Prostate gland (tissue), 2 donors: Measurements from ENCODE around the gene SIAH2. TPM values are rescaled to one million over a fixed set of nuclear protein-coding genes. Genes with fewer than 3 reads are reported as not detected.
A peak's percentile ranks its signal among the peaks of the same experiment; 100 is the strongest.

ENCODE experiments used
- DNase-seq: peaks from one replicate; pipeline ENCODE4 v3.0.0-alpha.2; 2019; ENCODE audit warnings: low spot score
- H3K27ac ChIP-seq, 2 donors: fragments of 200-600 bp; sonication (generic); 2 replicates each; pipeline ENCODE4 v1.5.1; 2017 to 2019
- H3K27me3 ChIP-seq: fragments of 200-600 bp; sonication (generic); replicated peaks from 2 replicates; pipeline ENCODE4 v1.5.1; 2019; ENCODE audit not compliant: insufficient read depth
- H3K36me3 ChIP-seq, 2 donors: fragments of 200-600 bp; sonication (generic); 1 replicate in 1 of 2; 2 replicates in 1 of 2; pipeline versions ENCODE4 v1.5.1 to v1.8.1; 2017 to 2019
- H3K4me1 ChIP-seq: fragments of 200-600 bp; sonication (generic); replicated peaks from 2 replicates; pipeline ENCODE4 v1.5.1; 2019
- H3K4me3 ChIP-seq, 2 donors: fragments of 200-600 bp; sonication (generic); 2 replicates each; pipeline ENCODE4 v1.5.1; 2017 to 2019
- H3K9me3 ChIP-seq: fragments of 200-600 bp; sonication (generic); 2 replicates; pipeline ENCODE4 v1.5.1; 2017
- POLR2A ChIP-seq: fragments of 450-650 bp; IDR thresholded peaks from one replicate; pipeline ENCODE4 v1.6.1; 2016; ENCODE audit warnings: antibody characterized with exemption, mild to moderate bottlenecking
- POLR2AphosphoS5 ChIP-seq: sonication (generic); formaldehyde crosslinking; IDR thresholded peaks from one replicate; pipeline ENCODE4 v1.6.1; 2017; ENCODE audit warnings: antibody characterized with exemption
- WGBS: methylation state at CpG from one replicate; pipeline ENCODE4 v1.1.5; 2018; 5-methylcytosine and 5-hydroxymethylcytosine counted together
- intact Hi-C: fragments of 100-400 bp; cut with DNase I; formaldehyde crosslinking; loops from one replicate; pipeline ENCODE4 v1.14.2; 2022
- total RNA-seq, 2 donors: library from RNA; depleted of rRNA; stranded (reverse); fragments of >200 nt; gene quantifications; one replicate each; pipeline ENCODE4 v1.1.0, GENCODE V29; 2016
- TF ChIP-seq, protein P1 (sequence below), 4 experiments: fragments of 200-600 bp in 2 of 4; fragments of 450-650 bp in 2 of 4; sonication (generic) in 2 of 4; IDR thresholded peaks; 1 replicate in 3 of 4; 2 replicates in 1 of 4; pipeline ENCODE4 v1.5.1; 2016 to 2019; ENCODE audit warnings: antibody characterized with exemption in 4 of 4, mild to moderate bottlenecking in 2 of 4, moderate library complexity in 2 of 4

Gene SIAH2
- total RNA-seq, 2 donors from 2014 or later: 47.4 to 48.9 TPM

DNA sequence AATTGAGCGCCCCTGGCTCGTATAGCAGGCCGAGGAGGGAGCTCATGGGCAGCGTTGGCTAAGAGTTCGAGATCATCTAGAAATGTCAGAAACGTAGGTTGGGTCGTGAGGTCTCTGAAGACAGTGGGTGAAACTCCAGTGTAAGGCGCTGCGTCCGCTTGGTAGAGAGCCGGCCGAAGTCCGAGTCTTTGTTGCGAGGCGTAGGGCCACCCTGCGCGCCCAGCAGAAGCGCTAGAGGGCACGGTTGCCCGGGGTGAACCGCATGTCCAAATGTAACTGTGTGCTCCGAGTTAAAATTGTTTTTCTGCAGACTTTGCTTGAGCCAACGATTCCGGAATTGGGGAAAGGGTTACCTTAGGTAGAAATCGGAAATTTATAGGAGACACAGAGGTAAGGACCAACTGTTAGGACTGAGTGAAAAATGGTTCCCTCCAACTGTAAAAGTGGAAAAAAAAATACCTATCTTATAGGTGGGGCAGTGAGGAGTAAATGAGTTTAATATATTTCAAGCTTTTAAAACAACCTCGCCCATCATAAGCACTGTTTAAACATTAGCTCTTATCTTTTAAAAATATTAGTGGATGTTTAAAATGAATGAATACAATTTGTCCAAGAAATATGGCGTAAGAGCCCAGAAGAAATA lies 993 bp upstream of the SIAH2 start:
- WGBS: 4% methylated on average over 27 of the region's 27 CpGs
- peak overlapping the region; percentile 74 to 98 for H3K4me3 ChIP-seq
- TF ChIP-seq POLR2AphosphoS5 (no peak), POLR2A (no peak)
- TF ChIP-seq, protein P1, sequence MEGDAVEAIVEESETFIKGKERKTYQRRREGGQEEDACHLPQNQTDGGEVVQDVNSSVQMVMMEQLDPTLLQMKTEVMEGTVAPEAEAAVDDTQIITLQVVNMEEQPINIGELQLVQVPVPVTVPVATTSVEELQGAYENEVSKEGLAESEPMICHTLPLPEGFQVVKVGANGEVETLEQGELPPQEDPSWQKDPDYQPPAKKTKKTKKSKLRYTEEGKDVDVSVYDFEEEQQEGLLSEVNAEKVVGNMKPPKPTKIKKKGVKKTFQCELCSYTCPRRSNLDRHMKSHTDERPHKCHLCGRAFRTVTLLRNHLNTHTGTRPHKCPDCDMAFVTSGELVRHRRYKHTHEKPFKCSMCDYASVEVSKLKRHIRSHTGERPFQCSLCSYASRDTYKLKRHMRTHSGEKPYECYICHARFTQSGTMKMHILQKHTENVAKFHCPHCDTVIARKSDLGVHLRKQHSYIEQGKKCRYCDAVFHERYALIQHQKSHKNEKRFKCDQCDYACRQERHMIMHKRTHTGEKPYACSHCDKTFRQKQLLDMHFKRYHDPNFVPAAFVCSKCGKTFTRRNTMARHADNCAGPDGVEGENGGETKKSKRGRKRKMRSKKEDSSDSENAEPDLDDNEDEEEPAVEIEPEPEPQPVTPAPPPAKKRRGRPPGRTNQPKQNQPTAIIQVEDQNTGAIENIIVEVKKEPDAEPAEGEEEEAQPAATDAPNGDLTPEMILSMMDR (IDR thresholded peaks at IDR 0.05): peak in 3 of 4 experiments; percentile 37 to 62 (median 61)
- no peaks in the 10 kb centered on the region for H3K36me3 ChIP-seq
- no peaks in the 10 kb centered on the region for H3K27me3 ChIP-seq
- peak overlapping the region; percentile 98 to 100 for H3K27ac ChIP-seq
- intact Hi-C loops: loop anchor here (5.0 to 10.0 kb wide), 5 partner anchors 42 to 1799 kb away; partner anchors contain the start of genes EIF2A, SELENOT, SERP1 and TSC22D2
- H3K9me3 ChIP-seq: no peaks in the 10 kb centered on the region
- peaks cover 4% of the 10 kb centered on the region for H3K4me1 ChIP-seq
- DNase-seq: peak; percentile 67

DNA sequence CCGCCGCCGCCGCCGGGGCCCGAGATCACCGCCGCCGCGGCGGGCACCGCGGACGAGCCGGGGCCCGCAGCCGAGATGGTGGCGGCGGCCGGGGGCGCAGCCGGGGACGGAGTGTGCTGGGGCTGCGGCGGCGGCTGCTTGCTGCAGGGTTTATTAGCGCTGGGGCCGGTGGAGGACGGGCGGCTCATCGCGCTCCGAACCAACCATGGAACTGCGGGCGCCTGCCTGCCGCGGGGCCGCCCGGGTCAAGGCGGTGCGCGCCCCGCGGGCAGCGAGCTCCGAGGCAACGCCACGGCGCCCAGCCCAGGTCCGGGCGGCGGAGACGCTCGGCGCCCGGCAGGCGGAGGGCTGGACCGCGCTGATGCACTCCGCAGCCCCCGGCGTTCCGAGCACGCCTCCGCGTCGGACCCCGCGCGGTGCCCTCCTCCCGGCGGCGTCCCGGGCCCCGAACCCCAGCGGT lies 277 bp downstream of the SIAH2 start:
- H3K36me3 ChIP-seq: no peaks in the 10 kb centered on the region
- TF ChIP-seq POLR2A: peak; percentile 99
- TF ChIP-seq, protein P1 (IDR thresholded peaks at IDR 0.05): no peak
- H3K9me3 ChIP-seq: no peaks in the 10 kb centered on the region
- H3K27ac ChIP-seq: peak overlapping the region; percentile 98 to 100
- WGBS: 0% methylated on average over 25 of the region's 76 CpGs
- DNase-seq: no peak
- H3K4me1 ChIP-seq: peaks cover 4% of the 10 kb centered on the region
- intact Hi-C loops: loop anchor here (5.0 to 10.0 kb wide), 5 partner anchors 40 to 1798 kb away; partner anchors contain the start of genes EIF2A, SELENOT, SERP1 and TSC22D2
- H3K4me3 ChIP-seq: peak overlapping the region; percentile 74 to 98
- H3K27me3 ChIP-seq: no peaks in the 10 kb centered on the region

DNA sequence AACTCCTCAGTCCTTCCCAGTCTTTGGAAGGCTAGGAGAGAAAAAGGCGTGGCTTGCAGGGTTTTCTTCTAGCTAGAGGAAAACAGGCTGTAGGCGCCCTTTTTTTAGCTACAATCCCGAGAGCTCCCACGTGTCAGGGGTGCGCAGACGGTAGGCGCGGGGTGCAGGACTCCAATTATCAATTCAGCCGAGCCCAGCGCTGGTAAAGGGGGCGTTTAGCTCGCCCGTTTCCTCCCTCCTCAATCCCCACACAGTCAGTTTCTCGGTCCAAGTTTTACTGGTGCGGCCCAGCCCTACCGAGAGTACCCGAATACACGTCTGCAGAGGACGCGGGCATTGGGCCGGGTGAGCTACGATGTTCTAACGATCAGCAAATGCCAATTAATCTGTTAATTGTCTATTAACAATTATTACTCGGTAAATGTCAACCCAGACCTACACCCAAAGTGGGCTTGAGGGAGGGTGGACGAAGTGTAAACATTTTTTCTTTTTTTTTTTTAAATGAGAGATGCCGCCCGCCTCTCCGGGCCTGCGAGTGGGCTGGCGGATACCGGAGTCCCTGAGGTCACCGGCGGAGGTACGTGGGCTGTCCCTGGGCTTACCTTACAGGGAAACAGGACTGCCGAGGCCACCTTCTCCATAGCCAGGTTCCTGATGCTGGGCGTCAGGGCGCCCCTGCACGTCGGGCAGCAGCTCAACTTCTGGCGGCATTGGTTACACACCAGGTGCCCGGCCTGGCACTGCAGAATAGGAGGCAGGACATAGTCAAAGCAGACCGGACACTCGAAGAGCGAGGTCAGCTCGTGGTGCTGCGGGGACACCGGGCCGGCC lies 923 bp downstream of the SIAH2 start:
- intact Hi-C loops: loop anchor here (5.0 to 10.0 kb wide), 5 partner anchors 40 to 1797 kb away; partner anchors contain the start of genes EIF2A, SELENOT, SERP1 and TSC22D2
- under 1% methylated on average over 48 of the region's 48 CpGs for WGBS
- Histone ChIP-seq H3K9me3 (no peaks in the 10 kb centered on the region), H3K4me3 (peak overlapping the region; percentile 74 to 98), H3K27me3 (no peaks in the 10 kb centered on the region), H3K27ac (peak overlapping the region; percentile 98 to 100), H3K4me1 (peaks cover 4% of the 10 kb centered on the region), H3K36me3 (no peaks in the 10 kb centered on the region)
- DNase-seq: peak; percentile 69
- TF ChIP-seq POLR2A (peak; percentile 72), POLR2AphosphoS5 (peak; percentile 84)
- TF ChIP-seq, protein P1 (IDR thresholded peaks at IDR 0.05): no peak

DNA sequence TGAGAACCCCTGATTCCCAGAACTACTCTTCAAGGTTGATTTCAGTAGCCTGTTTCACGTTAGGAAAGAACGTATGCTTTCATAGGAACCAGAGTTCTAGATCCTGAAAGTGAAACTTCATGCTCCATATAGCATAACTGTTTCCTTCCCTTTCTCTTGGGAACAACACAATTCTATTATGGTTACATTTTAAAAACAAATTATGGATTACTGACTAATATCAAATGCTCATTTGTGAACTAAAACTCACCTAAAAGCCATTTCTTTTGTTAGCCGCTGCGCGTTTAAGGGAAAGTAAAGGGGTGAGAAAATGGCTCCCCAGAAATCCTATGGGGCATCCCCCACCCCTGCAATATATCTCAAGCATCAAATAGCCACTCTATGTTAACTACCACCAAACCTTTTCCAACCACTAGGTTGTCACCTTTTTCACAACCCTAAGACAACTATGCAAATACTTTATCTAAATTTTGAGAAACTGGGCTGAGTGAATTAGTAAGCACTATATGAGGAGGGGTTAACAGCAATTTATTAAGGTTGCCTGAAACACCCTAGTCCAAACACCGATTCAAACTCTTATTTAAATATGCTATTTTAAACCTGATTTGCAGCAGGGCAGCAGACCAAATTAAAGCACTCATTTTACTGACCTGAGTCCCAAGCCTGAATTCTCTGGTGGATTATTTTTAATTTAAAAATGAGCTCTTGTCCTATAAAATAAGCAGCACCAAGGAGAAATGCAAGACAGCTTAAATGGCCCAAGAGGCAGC lies 2.4 kb downstream of the SIAH2 start:
- 49% methylated on average over 6 of the region's 6 CpGs for WGBS
- Histone ChIP-seq H3K9me3 (no peaks in the 10 kb centered on the region), H3K36me3 (no peaks in the 10 kb centered on the region), H3K27me3 (no peaks in the 10 kb centered on the region), H3K4me3 (peak overlapping the region; percentile 74 to 98), H3K27ac (peak overlapping the region; percentile 98 to 100), H3K4me1 (peaks cover 14% of the 10 kb centered on the region)
- intact Hi-C loops: loop anchor here (5.0 to 10.0 kb wide), 5 partner anchors 38 to 1796 kb away; partner anchors contain the start of genes EIF2A, SELENOT, SERP1 and TSC22D2
- no peak for TF ChIP-seq POLR2AphosphoS5
- TF ChIP-seq, protein P1 (IDR thresholded peaks at IDR 0.05): peak in 1 of 4 experiments; percentile 4
- DNase-seq: no peak
